ENCODE data around the gene HCFC1. TPM values are rescaled to one million over a fixed set of nuclear protein-coding genes. Genes with fewer than 3 reads are reported as not detected.

Gene HCFC1
- total and polyA plus RNA-seq, 2 of the 8 experiments (the other 6 are each of a cell fraction or from before 2014, with no cell fraction given), result 24.9 to 117 TPM

GRCh38 chrX:153951683-153952372, 19.8 kb downstream of the HCFC1 start:
- CTCF ChIA-PET (ENCODE audit: partially characterized antibody), result interaction anchor here (1.2 to 11.1 kb wide), 5 partner anchors 14 to 188 kb away, joined by 3 to 272 read pairs (median 5); partner anchors contain the start of genes ARHGAP4, HCFC1, NAA10 and PLXNB3
- H2AK5ac ChIP-seq (ENCODE audit: low read depth, low read length), result no peak overlapping the region

More at GRCh38 chrX:153951683-153952372, 19.8 kb downstream of the HCFC1 start:
- Histone ChIP-seq H3K4me1 (replicated peaks in 1 of 4; ENCODE audit: control insufficient read depth in 3 of 4, insufficient read depth in 4 of 4, low read length in 3 of 4) (peaks cover 0 to 11% (median 1%) of the 10 kb centered on the region in 4 experiments; a peak in 3 of 7 replicates), H3K9me3 (ENCODE audit: insufficient read depth in 2 of 2, low read depth in 1 of 2, low read length in 1 of 2) (no peaks in the 10 kb centered on the region), H4K20me1 (replicated peaks in 1 of 2; ENCODE audit: control insufficient read depth in 1 of 2, insufficient read depth in 2 of 2, low read length in 2 of 2) (peaks cover 0 to 4% of the 10 kb centered on the region in 2 experiments), H2BK12ac (ENCODE audit: low read depth, low read length) (no peak overlapping the region), H3K27me3 (replicated peaks in 1 of 4; ENCODE audit: control insufficient read depth in 3 of 4, extremely low read depth in 1 of 4, insufficient read depth in 3 of 4, low read length in 3 of 4) (no peaks in the 10 kb centered on the region), H2BK15ac (ENCODE audit: low read length) (no peak overlapping the region), H2BK120ac (replicated peaks; ENCODE audit: low read depth, low read length) (no peak overlapping the region), H3K56ac (replicated peaks; ENCODE audit: insufficient read length, low read depth, low read length) (no peak overlapping the region), H4K8ac (ENCODE audit: extremely low read depth, insufficient read depth, low read length) (no peak overlapping the region), H3K36me3 (ENCODE audit: control insufficient read depth in 2 of 4, insufficient read depth in 4 of 4, low read length in 3 of 4) (peaks cover 26 to 68% (median 49%) of the 10 kb centered on the region in 4 experiments; a peak in 7 of 8 replicates), H3K23me2 (ENCODE audit: low read depth, low read length) (no peaks in the 10 kb centered on the region), H3K79me1 (ENCODE audit: low read depth, low read length) (no peaks in the 10 kb centered on the region), H2BK20ac (ENCODE audit: low read length) (no peak overlapping the region), H3K4ac (replicated peaks; ENCODE audit: insufficient read length, low read depth, low read length) (no peak overlapping the region), H3K27ac (ENCODE audit: low read depth, low read length) (no peak overlapping the region), H3K4me3 (ENCODE audit: extremely low read depth in 1 of 4, insufficient read depth in 2 of 4, low read depth in 3 of 4, low read length in 4 of 4) (no peak overlapping the region), H3K18ac (ENCODE audit: extremely low read depth, low read length) (no peak overlapping the region), H2BK5ac (ENCODE audit: low read depth, low read length) (no peak overlapping the region), H4K5ac (ENCODE audit: insufficient read length, low read depth, low read length) (no peak overlapping the region), H3K9ac (replicated peaks in 1 of 4; ENCODE audit: extremely low read depth in 1 of 4, low read depth in 3 of 4, low read length in 3 of 4) (no peak overlapping the region), H3K23ac (ENCODE audit: insufficient read length) (no peak overlapping the region), H2AFZ (ENCODE audit: low read length) (no peak overlapping the region), H3K4me2 (ENCODE audit: insufficient read depth in 1 of 2, low read depth in 2 of 2, low read length in 2 of 2) (no peak overlapping the region), H3K14ac (ENCODE audit: insufficient read length) (no peak overlapping the region), H3K79me2 (ENCODE audit: control insufficient read depth in 1 of 2, insufficient read depth in 2 of 2, low read length in 2 of 2) (no peaks in the 10 kb centered on the region), H4K91ac (replicated peaks; ENCODE audit: insufficient read length, low read length) (no peak overlapping the region)
- POLR2A ChIA-PET (ENCODE audit: partially characterized antibody), result interaction anchor here (0.9 to 1.7 kb wide), 6 partner anchors 9 to 68 kb away, joined by 3 to 7 read pairs (median 3); partner anchors contain the start of gene ARHGAP4
- WGBS, 2 experiments (ENCODE audit: extremely low coverage in 1 of 2, insufficient coverage in 1 of 2, insufficient read length in 1 of 2, insufficient replicate concordance in 2 of 2, low coverage in 1 of 2, low lambda C conversion rate in 2 of 2, missing lambda C conversion rate in 1 of 2), result 93% methylated on average over 13 of the region's 28 CpGs; no CpG with 5 or more reads in 1 of the 2 experiments
- no peak for DNase-seq (ENCODE audit: low read depth in 1 of 2, low spot score in 2 of 2)
- TF ChIP-seq, protein P1, sequence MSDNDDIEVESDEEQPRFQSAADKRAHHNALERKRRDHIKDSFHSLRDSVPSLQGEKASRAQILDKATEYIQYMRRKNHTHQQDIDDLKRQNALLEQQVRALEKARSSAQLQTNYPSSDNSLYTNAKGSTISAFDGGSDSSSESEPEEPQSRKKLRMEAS (IDR thresholded peaks at IDR 0.05), result no peak
- TF ChIP-seq BACH1 (IDR thresholded peaks at IDR 0.05; ENCODE audit: low read length), result no peak
- TF ChIP-seq CTBP2 (IDR thresholded peaks at IDR 0.05; ENCODE audit: borderline replicate concordance, insufficient read depth, insufficient read length, low read length), result no peak
- no peak for FAIRE-seq
